Loucy (cell line): ENCODE data around the gene PHAF1.

Experiments used
- CTCF ChIP-seq: fragments of 200-600 bp; sonication (generic); conservative IDR thresholded peaks from 2 replicates; pipeline ENCODE4 v1.5.1; 2014; ENCODE audit warnings: mild to moderate bottlenecking, antibody characterized with exemption, low read length
- EZH2phosphoT487 ChIP-seq: fragments of 200-600 bp; IDR thresholded peaks from 2 replicates; pipeline ENCODE4 v1.6.1; 2018; ENCODE audit warnings: antibody characterized with exemption, mild to moderate bottlenecking, moderate library complexity, borderline replicate concordance

DNA sequence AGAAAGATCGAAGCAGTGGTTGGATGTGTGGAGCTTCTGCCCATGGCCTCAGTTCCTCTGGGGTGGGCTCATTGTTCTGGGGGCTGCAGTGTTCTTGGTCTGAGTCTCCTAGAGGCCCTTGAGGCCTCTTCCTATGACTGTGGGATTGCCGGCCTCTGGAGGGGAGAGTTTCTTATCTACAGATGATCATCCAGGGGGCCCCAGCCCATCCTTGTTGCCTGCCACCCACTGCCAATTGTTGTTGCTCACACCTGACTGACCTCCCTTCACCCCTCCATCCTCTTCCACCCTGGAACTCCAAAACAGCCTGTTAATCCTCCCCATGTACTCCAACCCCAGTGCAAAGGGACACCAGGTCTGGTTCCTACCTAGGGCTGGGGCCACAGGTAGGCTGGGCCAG, 35.2 kb downstream of the PHAF1 start:
- no peak for TF ChIP-seq CTCF
- TF ChIP-seq EZH2phosphoT487 = no peak
